HG02970 (cell line): ENCODE measurements around the gene P2RX1.
"Not testable (repeated sequence)": the region's sequence is repeated elsewhere in the genome, so short reads cannot be mapped to it uniquely, and the experiment has no call there.

Experiments used
- ATAC-seq: cut with Tn5 transposase; IDR thresholded peaks from one replicate; pipeline ENCODE4 v1.9.1; 2021; ENCODE audit warnings: mild to moderate bottlenecking, moderate library complexity, moderate number of reproducible peaks; ENCODE audit not compliant: unreplicated experiment, low FRiP score

Gene P2RX1

GRCh38 chr17:3953542-3953941 is 37.3 kb upstream of the P2RX1 start:
- no peak for ATAC-seq

- ATAC-seq, result no peak
Observed at GRCh38 chr17:3952186-3952585, 35.9 kb upstream of the P2RX1 start.

GRCh38 chr17:3951420-3951819 is 35.2 kb upstream of the P2RX1 start:
- no peak for ATAC-seq

- no peak for ATAC-seq
Observed at GRCh38 chr17:3951003-3951402, 34.7 kb upstream of the P2RX1 start.

- no peak for ATAC-seq
Observed at GRCh38 chr17:3950584-3950983, 34.3 kb upstream of the P2RX1 start.

- no peak for ATAC-seq
Observed at GRCh38 chr17:3949418-3949817, 33.2 kb upstream of the P2RX1 start.

GRCh38 chr17:3948551-3948950 is 32.3 kb upstream of the P2RX1 start:
- not testable (repeated sequence) for ATAC-seq

- ATAC-seq, result no peak
Observed at GRCh38 chr17:3947318-3947810, 31.1 kb upstream of the P2RX1 start.

- no peak for ATAC-seq
Observed at GRCh38 chr17:3946711-3947235, 30.5 kb upstream of the P2RX1 start.

GRCh38 chr17:3944485-3945388 is 28.5 kb upstream of the P2RX1 start:
- ATAC-seq, result no peak

- ATAC-seq, result no peak
Observed at GRCh38 chr17:3943240-3943891, 27.1 kb upstream of the P2RX1 start.

GRCh38 chr17:3940965-3941698 is 24.9 kb upstream of the P2RX1 start:
- ATAC-seq, result no peak

- ATAC-seq, result no peak
Observed at GRCh38 chr17:3937359-3937758, 21.1 kb upstream of the P2RX1 start.

GRCh38 chr17:3935825-3936355 is 19.6 kb upstream of the P2RX1 start:
- no peak for ATAC-seq

GRCh38 chr17:3935140-3935542 is 18.9 kb upstream of the P2RX1 start:
- ATAC-seq, result no peak

- ATAC-seq, result no peak
Observed at GRCh38 chr17:3929764-3930163, 13.5 kb upstream of the P2RX1 start.

- ATAC-seq, result no peak
Observed at GRCh38 chr17:3929181-3929580, 12.9 kb upstream of the P2RX1 start.

- ATAC-seq, result no peak
Observed at GRCh38 chr17:3928406-3928805, 12.1 kb upstream of the P2RX1 start.

- ATAC-seq, result no peak
Observed at GRCh38 chr17:3927628-3928340, 11.5 kb upstream of the P2RX1 start.
